Right renal cortex interstitium (tissue), 3 donors: ENCODE data around the gene APBA2. TPM values are rescaled to one million over a fixed set of nuclear protein-coding genes. Genes with fewer than 3 reads are reported as not detected.

ENCODE experiments used
- DNase-seq, 3 donors: peaks; one replicate each; pipeline ENCODE4 v3.0.0-alpha.2; 2013; ENCODE audit warnings: low read depth in 3 of 3, low spot score in 2 of 3
- polyA plus RNA-seq, 3 donors: library from polyadenylated mRNA; unstranded; fragments of 120-200 nt; gene quantifications; one replicate each; pipeline ENCODE4 v1.2.1, GENCODE V29; 2013; ENCODE audit not compliant: insufficient read length in 3 of 3

Gene APBA2
- polyA plus RNA-seq, 3 donors: 10.8 to 12.0 (median 11.8) TPM

DNA sequence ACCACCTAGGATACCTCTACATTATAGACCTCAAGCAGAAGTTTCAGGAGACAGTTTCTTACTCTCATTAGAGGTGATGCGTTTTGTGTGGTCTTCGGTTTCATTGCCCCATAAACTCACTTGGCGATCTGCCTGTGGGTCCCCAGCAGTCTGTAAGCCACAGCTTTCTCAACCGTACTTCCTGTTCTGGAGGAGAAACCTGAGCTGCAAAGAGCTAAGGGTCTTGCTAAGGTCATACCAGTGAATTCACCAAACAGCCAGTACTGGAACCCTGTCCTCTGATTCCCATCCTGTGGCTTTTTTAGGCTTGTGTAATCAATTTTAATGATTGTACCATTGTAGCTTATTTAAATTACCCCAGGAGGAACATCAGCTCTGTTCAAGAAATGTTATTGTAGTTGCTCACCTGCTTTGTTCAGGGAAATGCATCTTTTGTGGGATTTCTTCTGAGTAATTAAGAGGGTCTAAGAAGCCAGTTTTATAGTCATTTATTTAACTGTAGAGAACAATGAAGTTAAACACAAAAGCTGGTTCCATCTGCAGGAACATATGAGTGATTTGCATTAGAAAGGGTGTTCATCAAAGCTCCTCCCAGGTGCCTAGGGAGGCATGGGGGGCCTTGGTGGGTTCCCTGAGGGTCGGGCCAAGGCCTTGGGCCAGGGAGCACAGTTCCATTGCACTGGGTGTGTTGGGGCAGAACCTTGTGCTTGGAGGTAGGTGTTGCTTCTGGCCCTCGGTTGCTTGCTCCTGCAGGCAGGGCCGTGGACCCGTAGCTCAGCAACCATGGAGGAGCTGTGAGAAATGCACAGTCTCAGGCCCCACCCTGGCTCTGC, 69.6 kb downstream of the APBA2 start:
- DNase-seq: peak in 2 of 3 donors; percentile 33 to 69

DNA sequence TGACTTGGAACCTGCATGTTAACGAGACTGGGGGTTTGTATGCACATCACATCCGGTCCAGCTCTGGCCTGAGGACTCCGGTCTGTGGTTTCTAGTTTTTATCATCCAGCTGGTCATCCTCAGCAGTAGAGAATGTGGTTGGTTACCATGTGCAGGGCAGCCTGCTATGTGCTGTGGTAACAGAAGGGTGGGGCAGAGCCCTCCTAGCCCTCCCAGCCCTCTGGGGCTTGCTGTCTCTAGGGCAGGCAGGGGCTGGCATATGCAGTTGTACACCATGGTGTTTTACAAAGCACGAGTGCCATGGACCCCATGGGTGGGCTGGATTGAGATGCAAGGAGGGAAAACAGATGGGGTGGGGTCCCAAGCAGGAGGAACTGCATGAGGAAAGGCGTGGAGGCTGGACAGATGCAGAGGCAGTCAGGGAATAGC, 70.2 kb downstream of the APBA2 start:
- no peak for DNase-seq

DNA sequence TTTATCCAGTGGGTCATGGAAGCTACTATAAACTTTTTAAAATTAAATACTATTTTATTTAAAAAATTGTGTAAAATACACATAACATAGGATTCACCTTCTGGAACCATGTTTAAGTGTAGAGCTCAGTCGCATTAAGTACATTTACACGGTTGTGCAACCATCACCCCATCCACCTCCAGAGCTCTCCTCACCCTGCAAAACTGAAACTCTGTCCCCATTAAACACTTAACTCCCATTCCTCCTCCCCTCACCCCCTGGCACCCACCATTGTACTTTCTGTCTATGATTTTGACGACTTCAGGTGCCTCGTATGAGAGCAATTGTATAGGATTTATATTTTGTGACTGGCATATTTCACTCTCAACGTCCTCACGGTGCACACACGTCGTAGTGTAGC, 70.7 kb downstream of the APBA2 start:
- no peak for DNase-seq

DNA sequence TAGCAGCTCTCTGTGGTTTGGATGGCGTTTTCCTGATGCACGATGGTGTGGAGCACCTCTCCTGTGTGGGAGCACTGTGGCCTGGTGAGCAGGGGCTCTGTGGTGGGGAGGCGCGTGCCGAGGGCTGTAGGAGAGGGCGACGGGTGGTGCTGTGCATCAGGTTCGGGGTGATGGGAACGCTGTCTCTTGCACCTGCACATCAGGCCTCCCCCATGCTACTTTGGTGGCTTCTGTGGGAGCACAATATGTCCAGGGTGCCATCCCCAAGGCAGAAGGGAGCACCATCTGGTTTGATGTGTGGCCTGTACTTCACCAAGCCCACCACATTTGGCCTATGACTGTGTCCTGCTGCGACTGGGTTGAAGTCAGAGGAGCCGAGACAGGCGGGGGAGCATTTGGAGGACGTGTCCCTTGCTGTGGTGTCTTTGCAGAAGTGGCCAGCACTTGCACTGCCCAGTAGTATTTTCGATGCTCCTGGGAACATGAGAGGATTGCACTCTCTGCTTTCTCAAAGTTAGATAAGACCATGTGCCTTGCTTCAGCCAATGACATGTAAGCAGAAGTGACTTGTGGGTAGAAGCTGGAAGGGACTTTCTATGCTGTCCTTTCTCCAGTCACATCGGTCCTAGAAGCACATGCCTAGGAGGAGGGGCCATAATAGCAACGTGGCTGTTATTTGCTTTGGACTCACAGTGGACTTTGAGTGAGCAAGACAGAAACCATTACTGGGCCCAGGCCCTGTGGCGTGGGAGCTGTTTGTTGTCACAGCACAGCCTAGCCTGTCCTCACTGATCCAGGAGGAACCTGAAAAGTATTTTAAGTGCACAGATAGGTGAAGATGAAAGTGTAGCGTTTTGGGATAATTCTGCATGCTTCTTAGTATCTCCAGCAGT, 72.1 kb downstream of the APBA2 start:
- DNase-seq: no peak

DNA sequence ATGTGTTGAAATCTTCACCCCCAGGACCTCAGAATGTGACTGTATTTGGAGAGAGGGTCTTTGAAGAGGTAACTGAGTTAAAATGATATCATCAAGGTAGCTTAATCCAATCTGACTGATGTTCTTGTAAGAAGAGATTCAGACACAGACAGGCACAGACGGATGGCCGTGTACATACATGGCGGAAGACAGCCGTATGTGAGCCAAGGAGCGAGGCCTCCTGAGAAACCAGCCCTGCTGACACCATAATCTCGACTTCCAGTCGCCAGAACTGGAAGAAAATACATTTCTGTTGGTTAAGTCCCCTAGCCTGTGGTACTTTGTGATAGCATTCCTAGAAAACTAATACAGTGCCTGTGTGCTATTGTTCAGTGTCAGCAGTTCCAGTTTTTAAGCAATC, 73.6 kb downstream of the APBA2 start:
- DNase-seq: no peak

DNA sequence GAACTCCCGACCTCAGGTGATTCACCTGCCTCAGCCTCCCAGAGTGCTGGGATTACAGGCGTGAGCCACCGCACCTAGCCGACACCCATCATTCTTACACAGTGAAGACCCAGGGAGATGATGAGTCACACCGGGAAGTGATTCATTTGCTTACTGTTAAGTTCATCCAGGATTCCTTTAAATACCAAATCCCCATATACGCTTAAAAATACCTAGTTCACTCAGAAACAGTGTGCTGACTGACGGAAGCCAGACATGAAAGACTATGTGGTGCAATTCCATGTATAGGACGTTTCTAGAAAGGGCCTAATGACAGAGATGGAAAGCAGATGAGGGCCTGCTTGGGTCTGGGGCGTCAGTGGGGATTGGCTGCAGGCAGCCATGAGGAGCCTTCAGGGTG, 75.2 kb downstream of the APBA2 start:
- DNase-seq: no peak

DNA sequence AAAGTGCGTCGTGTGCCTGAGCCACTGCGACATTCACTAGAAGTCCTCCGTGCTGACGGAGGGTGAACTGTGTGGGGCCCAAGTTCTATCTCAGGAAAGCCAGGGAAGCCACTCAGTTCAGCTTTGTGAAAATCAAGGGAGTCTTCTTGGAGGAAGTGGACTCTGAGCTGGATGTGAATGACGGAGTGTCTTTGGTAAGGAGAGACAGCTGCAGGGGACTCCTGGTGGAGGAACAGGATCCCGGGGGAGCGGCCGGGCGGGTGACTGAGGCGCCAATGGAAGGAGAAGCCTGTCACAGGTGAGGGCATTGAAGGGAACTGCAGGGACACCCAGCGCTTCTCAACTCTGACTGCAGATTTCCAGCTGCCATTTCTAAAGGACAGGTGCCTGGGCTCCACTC, 75.6 kb downstream of the APBA2 start:
- no peak for DNase-seq

DNA sequence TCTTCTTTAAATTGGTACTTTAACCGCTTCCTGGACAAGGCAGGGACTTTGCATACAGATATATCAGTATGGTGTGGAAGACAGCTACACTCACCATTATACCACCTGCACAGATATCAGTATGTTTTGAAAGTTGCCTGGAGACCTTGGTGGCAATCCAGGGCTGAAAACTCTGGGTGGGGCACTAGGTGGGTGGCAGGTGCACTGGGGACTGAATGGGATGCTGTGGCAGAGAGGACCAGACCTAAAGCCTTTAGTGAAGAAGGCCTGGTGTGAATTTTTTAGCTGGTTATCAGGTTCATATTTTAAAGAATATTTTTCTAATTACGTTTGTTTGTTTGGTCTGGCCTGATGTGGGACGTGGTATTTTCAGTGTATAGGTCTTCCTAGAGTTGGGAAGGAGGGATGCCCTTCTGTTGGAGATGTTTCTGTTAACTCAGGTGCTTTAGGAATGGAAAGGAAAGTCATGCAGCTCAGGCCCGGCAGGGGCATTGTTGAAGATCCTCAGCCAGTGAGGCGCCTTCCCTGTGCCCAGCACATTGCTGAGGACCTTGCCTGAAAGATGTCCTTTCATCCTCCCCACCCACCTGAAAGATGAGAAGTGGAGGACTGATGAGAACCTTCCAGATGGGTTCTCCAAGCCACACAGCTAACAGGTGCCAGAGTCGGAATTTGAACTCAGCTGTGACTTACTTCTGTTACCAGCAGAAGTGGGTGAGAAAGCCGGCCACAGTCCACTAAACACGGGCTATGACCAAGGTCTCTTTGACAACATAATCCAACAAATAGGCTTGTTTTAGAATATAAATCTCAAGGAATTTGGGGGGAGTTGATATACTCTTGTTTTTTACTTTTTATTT, 77.3 kb downstream of the APBA2 start:
- no peak for DNase-seq

DNA sequence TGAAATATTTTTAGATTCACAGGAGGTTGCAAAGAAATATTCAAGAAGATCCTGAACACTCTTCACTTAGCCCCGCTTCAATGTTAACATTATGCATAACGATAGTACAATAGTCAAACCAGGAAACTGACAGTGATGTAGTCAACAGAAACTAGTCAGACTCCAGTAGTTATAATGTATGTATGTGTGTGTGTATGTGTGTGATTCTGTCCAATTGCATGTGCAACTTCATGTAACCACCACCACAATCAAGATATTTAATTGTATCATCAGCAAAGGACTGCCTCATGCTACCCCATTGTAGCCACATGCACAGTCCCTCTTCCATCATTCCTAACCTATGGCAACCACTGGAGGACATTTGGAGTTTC, 77.9 kb downstream of the APBA2 start:
- DNase-seq: no peak

DNA sequence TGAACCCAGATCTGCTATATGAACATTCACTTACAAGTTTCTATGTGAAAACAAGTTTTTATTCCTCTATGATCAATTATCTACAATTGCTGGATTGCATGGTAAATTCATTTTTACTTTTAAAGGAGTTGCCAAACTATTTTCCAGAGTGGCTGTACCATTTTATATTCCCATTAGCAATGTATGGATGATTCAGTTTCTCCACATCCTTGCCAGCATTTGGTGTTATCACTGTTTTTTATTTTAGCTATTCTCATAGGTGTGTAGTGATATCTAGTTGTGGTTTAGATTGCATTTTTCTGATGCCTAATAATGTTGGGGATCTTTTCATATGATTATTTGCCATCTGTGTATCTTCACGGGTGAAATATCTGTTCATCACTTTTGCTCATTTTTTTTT, 78.3 kb downstream of the APBA2 start:
- no peak for DNase-seq

DNA sequence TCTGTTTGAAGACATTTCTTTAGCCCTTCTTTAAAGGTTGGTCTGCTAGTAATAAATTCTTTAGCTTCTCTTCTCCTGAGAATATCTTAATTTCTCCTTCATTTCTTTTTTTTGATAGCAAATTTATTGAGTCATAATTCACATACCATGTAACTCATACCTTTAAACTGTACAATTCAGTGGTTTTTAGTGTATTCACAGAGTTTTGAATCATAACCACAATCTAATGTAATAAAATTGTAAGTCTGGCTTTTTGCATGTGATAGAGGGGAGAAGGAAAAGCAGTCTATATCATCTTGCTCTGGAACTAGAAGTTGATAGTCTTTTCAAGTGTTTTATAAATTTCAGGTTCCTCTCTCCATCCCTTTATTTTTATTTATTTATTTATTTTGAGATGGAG, 81.3 kb downstream of the APBA2 start:
- no peak for DNase-seq

DNA sequence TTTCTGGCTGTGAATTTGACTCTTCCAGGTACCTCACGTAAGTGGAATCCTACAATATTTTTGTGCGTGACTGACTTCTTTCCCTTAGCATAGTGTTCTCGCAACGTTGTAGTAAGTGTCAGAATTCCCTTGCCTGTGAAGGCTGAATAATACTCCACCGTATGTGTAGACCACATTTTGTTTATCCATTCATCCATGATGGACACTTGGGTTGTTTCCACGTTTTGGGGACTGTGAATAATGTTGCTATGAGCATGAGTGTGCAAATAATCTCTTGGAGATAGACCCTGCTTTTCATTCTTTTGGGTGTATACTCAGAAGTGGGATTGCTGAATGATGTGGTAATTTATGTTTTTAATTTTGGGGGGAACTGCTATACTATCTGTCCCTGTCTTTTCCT, 82.2 kb downstream of the APBA2 start:
- DNase-seq: no peak

DNA sequence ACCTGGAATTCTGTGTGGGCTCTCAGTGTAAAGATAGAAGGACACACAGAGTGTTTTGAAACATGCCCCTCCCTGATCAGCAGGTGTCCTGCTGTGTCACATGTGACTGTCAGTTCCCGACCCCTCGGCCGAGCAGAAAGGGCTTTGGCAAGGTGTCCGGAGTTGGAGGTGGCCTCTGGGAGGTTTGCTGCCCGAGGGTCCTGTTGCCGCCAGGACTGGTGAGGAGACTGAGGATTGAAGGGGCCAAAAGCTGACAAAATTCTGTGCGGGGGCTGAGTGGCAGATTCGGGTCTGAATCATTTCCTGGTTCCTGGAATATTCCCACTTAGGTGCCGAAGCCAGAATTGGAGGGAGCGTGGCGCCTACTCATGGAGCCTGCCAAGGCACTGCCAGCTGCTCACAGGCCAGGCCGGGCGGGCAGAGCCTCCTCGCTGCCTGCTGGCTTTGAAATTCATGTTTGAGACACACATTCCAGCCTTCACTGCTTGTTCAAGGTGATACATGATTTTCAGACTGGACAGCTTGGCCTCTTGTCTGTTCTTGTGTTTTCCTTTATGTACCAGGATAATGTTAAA, 83.8 kb downstream of the APBA2 start:
- DNase-seq: no peak

DNA sequence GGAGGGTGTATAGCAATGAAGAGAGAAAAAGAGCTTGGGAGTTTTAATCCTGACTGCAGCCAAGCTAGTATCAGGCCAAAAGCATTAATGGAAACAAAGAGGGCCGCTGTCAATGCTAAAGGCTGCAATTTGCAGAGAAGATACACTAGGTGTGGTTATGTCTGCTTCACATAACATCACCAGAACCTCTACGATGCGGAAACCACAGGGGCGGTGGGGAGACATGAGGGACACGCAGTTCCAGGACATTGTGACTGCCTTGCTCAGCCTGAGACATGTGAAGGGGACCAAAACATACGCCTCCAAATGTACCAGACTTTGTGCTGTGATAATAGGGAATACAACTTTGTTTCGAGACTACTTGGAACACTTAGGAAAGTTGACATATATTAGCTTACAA, 88.4 kb downstream of the APBA2 start:
- no peak for DNase-seq

DNA sequence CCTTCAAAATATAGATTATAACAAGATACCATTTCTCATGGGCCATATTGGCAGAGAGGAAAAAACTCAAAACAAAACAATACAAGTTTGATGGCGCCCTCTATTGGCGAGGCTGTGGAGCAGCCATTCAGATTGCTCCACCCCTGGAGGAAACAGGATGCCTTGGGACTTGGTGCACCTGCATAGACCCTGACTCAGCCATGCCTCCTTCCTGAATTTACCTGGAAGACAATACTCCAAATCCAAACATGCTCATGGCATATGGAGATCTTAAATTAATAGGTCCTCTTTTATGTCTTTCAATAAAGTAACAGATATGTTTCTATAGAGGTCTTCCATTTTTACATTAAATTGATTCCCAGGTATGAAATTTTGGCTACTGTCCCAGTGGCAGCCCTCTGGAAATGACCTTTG, 90.0 kb downstream of the APBA2 start:
- DNase-seq: no peak

DNA sequence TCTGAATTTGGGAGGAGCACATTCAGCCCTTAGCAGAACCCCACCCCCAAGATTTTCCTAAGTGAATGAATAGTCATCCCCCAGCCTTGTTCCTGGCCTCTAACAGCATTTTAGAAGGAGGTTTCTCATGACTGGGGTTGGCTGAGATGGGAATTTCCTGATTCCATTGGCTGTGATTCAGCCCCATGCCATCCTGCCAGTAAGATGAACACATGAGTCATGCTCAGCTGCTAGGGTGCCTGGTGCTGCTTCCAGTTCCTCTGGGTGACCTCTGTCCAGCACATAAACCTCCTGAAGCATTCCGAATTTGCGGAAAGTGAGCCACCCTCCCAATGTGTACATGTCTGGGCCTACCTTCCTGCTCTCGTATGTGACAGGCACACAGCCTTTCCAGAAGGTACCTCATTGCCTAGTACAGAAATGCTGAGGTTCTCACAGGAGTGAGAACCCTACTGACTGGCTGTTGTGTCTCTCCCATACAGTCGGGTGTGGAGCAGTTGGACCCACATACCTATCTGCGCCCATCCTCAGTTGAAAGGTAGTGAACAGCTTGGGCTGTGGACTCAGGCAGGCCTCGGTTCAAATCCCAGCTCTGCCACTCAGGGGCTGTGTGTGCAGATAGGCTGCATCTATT, 91.7 kb downstream of the APBA2 start:
- DNase-seq: no peak

DNA sequence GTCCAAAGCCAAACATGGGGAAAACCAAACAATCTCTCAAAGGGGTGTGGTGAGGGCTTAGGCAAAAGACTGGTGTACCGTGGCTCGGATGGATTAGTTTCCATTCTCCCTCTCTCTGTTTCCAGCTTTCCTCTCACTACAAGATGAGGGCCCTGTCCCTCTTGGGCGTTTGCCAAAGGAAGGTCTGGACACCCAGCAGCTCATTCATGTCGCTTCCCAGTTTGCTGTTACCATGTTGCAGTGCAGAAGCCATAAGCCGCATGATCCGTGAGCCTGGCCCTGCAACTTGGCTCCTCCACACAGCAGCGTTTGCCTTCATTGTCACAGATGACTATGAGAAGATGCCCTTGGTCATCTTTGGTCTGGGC, 92.2 kb downstream of the APBA2 start:
- no peak for DNase-seq

DNA sequence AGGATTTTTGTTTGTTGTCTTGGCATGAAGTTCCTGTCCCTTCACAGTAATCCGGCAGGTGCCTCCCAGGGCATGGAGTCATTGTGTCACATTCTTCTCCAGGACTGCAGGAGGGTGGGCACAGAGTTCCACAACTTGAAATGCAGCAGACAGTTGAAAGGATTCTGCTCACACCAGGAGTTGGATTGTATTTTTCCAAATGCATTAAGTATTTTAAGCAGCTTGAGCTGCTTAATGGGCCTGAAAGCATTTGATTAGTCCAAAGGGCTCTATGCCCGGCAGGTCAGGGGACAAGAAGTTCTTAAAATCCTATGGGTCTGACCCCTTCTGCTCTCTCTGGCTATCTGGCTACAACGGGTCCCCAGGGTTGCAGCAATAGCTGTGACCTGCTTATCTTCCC, 92.9 kb downstream of the APBA2 start:
- no peak for DNase-seq

DNA sequence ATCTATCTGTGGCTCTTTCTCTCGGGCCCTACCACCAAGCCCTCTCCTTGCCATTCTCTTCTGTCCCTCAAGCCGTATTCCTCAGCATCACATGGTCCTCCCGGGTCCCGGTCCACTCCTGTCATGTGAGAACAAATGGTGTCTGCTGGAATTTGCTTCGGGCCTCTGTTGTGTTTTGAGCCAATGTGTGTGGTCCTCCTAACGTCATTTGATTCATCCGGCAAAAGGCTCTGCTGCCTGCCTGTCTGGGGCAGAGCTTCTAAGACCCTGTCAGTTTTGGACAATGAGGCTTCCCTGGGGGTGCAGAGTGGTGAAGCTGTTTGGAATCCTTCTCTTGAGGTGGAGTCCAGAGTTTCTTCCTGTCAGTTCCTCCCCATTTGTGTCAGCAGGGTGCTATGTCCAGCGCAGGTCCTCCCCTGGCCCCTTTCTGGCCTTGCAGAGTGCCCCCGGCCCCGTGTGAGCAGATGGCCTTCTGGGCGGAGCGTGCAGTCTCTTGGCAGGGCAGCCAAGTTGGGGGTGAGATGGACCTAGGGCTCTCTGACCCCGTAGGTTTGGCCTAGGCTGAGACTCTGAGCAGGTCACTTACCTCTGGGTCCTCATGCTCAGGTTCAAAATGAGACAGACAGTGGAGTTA, 93.6 kb downstream of the APBA2 start:
- no peak for DNase-seq
